Duodenal mucosa (tissue), 2 donors: ENCODE data around the gene MYBPH.

ENCODE experiments used
- H3K27ac ChIP-seq: one replicate; pipeline ENCODE4 v1.7.0; 2013; ENCODE audit warnings: low read depth, low read length
- H3K27me3 ChIP-seq, 2 donors: one replicate each; pipeline ENCODE4 v1.7.0; 2013; ENCODE audit warnings: low read length in 2 of 2, control low read depth in 1 of 2; ENCODE audit not compliant: insufficient read depth in 2 of 2, control insufficient read depth in 1 of 2
- H3K36me3 ChIP-seq, 2 donors: one replicate each; pipeline ENCODE4 v1.7.0; 2013; ENCODE audit warnings: low read length in 2 of 2, control low read depth in 1 of 2; ENCODE audit not compliant: insufficient read depth in 2 of 2, control insufficient read depth in 1 of 2
- H3K4me1 ChIP-seq, 2 donors: one replicate each; pipeline ENCODE4 v1.7.0; 2013; ENCODE audit warnings: low read length in 2 of 2, control low read depth in 1 of 2; ENCODE audit not compliant: insufficient read depth in 2 of 2, control insufficient read depth in 1 of 2
- H3K4me3 ChIP-seq, 2 donors: one replicate each; pipeline ENCODE4 v1.7.0; 2013; ENCODE audit warnings: low read length in 2 of 2, low read depth in 1 of 2
- H3K9ac ChIP-seq, 2 donors: one replicate each; pipeline ENCODE4 v1.7.0; 2013; ENCODE audit warnings: low read length in 2 of 2, low read depth in 1 of 2
- H3K9me3 ChIP-seq, 2 donors: one replicate each; pipeline ENCODE4 v1.7.0; 2013; ENCODE audit warnings: low read length in 2 of 2, control low read depth in 1 of 2; ENCODE audit not compliant: control insufficient read depth in 1 of 2

The MYBPH gene

DNA sequence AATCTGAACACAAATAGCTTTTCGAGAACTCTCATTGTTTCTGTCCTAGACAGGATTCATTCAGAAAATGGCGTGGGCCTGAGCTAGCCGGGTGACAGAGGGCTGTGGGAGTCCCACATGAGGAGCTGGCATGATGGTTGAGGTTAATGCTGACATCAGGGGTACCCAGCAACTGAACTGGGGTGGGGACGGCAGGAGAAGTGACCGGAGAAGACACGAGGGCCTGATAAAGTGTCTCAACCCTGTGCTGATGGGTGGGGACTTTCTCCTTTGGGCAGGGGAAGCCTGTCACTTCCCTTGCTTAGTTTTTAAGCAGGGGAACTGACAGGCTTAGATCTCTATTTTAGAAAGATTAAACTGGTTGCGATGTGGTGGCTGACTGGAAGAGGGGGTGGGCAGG lies 39.2 kb upstream of the MYBPH start:
- Histone ChIP-seq H3K27ac (no peak overlapping the region), H3K27me3 (peaks cover 3 to 7% of the 10 kb centered on the region in 2 donors), H3K36me3 (no peaks in the 10 kb centered on the region), H3K9me3 (no peaks in the 10 kb centered on the region), H3K4me3 (no peak overlapping the region), H3K4me1 (peaks cover 0 to 4% of the 10 kb centered on the region in 2 donors), H3K9ac (no peak overlapping the region)

DNA sequence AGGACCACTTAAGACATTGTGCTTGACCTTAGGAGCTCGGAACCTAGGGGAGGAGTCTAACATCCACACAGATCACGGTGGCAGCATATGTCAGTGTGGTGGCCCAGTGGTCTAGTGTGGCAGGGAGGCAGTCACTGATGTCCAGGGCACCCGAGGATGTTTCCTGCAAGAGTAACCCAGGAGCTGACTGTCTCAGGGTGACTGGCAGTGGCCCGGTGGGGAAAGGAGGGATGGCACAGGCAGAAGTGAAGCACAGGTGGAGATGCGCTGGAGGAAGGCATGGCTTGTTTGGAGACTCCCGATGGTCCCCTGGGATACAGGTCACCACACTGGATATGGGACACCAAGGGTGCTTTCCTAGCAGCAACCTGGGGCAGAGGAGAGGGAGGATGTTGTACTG lies 37.5 kb upstream of the MYBPH start:
- Histone ChIP-seq H3K27ac (no peak overlapping the region), H3K4me1 (peaks cover 0 to 4% of the 10 kb centered on the region in 2 donors), H3K27me3 (peaks cover 3 to 7% of the 10 kb centered on the region in 2 donors), H3K36me3 (no peaks in the 10 kb centered on the region), H3K9ac (no peak overlapping the region), H3K9me3 (no peaks in the 10 kb centered on the region), H3K4me3 (no peak overlapping the region)

DNA sequence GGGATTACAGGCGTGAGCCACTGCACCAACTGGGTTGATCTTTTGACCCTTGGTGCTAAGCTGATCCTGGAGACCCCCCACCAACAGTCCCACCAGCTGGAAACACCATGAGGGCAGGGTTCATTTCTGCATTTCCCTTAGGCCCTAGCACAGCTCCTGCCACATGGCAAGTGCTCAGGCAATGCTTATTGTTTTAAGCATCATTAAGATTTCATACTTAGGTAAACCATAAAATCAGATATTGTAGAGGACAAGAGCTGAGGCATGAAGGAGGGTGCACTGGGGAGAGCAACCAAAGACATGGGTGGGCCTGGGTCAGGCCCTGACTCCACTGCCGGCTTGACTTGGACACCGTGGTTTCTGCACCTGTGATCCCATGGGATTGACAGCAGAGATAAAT lies 36.2 kb upstream of the MYBPH start:
- no peaks in the 10 kb centered on the region for H3K9me3 ChIP-seq
- H3K9ac ChIP-seq, result no peak overlapping the region
- peaks cover 0 to 4% of the 10 kb centered on the region in 2 donors for H3K4me1 ChIP-seq
- H3K4me3 ChIP-seq, result no peak overlapping the region
- H3K36me3 ChIP-seq, result no peaks in the 10 kb centered on the region
- peaks cover 0 to 3% of the 10 kb centered on the region in 2 donors for H3K27me3 ChIP-seq
- no peak overlapping the region for H3K27ac ChIP-seq

DNA sequence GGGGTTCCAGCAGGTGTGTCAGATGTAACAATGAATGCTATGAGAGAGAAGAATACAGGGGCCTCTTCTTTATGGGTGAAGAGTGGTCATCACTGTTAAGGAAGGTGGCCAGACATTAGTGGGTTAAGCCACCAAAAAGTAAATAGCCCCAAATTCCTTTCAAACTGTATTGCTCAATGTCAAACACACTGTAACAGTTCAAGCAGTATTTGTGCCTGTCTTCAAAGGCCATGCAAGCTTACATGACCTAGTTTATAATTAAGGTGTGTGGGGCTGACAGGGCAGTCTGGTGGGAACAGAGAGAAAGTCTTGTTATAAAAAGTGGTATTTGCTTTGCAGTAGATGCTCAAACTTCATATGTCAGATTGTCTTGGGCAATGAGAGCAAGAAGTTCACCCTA lies 35.4 kb upstream of the MYBPH start:
- Histone ChIP-seq H3K36me3 (no peaks in the 10 kb centered on the region), H3K27ac (no peak overlapping the region), H3K9me3 (no peaks in the 10 kb centered on the region), H3K4me3 (no peak overlapping the region), H3K9ac (no peak overlapping the region), H3K27me3 (peaks cover 0 to 3% of the 10 kb centered on the region in 2 donors), H3K4me1 (peaks cover 0 to 4% of the 10 kb centered on the region in 2 donors)

DNA sequence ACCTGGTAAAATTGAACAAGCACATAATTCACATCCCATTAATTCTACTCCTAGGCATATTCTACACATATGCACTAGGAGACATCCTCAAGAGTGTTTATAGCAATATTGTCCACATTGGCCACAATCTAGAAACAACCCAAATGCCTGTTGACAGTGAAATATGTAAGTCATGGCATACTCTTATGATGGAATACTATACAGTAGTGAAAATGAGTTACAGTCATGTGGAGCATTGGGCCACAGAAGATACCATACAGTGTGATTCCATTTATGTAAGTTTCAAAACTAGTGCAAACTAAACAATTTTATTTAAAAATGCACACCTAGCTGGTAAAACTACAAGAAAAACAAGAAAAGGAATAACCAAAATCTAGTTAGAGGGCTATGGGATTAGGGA lies 34.7 kb upstream of the MYBPH start:
- H3K36me3 ChIP-seq, result no peaks in the 10 kb centered on the region
- H3K9me3 ChIP-seq, result no peaks in the 10 kb centered on the region
- no peak overlapping the region for H3K4me3 ChIP-seq
- peaks cover 0 to 3% of the 10 kb centered on the region in 2 donors for H3K27me3 ChIP-seq
- H3K4me1 ChIP-seq, result no peaks in the 10 kb centered on the region
- H3K27ac ChIP-seq, result no peak overlapping the region
- no peak overlapping the region for H3K9ac ChIP-seq

DNA sequence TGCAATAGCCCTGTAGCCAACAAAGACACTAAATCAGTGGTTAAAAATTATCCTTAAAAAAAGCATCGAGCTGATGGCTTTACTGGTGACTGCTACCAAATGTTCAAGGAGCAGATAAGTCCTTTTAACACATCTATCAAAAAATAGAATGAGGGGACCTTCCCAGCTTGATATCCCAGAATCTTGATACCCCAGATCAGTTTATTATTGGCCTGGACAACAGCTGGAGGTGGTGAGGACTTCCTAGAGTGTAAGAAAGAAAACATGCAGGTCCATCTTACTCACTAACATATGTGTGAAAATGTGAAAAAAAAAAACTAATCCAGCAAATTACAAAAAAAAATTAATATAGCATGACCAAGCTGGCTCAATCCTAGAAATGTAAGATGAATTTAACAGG lies 32.6 kb upstream of the MYBPH start:
- no peak overlapping the region for H3K9ac ChIP-seq
- H3K9me3 ChIP-seq, result no peaks in the 10 kb centered on the region
- peaks cover 0 to 2% of the 10 kb centered on the region in 2 donors for H3K27me3 ChIP-seq
- no peak overlapping the region for H3K27ac ChIP-seq
- H3K4me1 ChIP-seq, result no peaks in the 10 kb centered on the region
- no peaks in the 10 kb centered on the region for H3K36me3 ChIP-seq
- H3K4me3 ChIP-seq, result no peak overlapping the region

- no peak overlapping the region for H3K27ac ChIP-seq
- H3K36me3 ChIP-seq, result no peaks in the 10 kb centered on the region
- no peaks in the 10 kb centered on the region for H3K4me1 ChIP-seq
- no peak overlapping the region for H3K9ac ChIP-seq
- H3K27me3 ChIP-seq, result no peaks in the 10 kb centered on the region
- no peak overlapping the region for H3K4me3 ChIP-seq
- no peaks in the 10 kb centered on the region for H3K9me3 ChIP-seq
Measured at GRCh38 chr1:203207751-203208150, 32.1 kb upstream of the MYBPH start.

- H3K9me3 ChIP-seq, result no peaks in the 10 kb centered on the region
- H3K4me3 ChIP-seq, result no peak overlapping the region
- H3K9ac ChIP-seq, result no peak overlapping the region
- H3K27me3 ChIP-seq, result no peaks in the 10 kb centered on the region
- no peaks in the 10 kb centered on the region for H3K4me1 ChIP-seq
- H3K36me3 ChIP-seq, result no peaks in the 10 kb centered on the region
- H3K27ac ChIP-seq, result no peak overlapping the region
Measured at GRCh38 chr1:203206129-203206687, 30.6 kb upstream of the MYBPH start.

DNA sequence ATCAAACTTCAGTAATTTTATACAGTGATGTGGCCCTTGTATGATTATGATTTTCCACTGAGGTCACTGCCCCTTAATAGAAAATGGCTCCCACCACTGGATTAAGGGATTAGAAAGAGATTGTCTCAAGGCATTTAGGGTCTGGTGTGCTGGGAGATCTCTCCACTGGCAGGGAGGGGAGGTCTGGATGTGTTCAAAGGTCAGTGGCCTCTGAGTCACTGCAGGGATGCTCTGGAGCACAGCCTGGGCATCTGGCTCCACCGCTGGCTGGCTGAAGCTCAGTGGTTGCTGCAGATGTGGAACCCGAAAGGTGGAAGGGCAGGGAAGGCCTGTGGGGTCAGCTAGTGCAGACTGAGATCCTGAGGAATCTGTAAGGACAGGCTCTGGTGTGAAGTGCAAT lies 29.1 kb upstream of the MYBPH start:
- no peaks in the 10 kb centered on the region for H3K36me3 ChIP-seq
- H3K27me3 ChIP-seq, result no peaks in the 10 kb centered on the region
- no peaks in the 10 kb centered on the region for H3K9me3 ChIP-seq
- H3K9ac ChIP-seq, result no peak overlapping the region
- H3K27ac ChIP-seq, result no peak overlapping the region
- H3K4me1 ChIP-seq, result peaks cover 0 to 6% of the 10 kb centered on the region in 2 donors
- H3K4me3 ChIP-seq, result no peak overlapping the region

DNA sequence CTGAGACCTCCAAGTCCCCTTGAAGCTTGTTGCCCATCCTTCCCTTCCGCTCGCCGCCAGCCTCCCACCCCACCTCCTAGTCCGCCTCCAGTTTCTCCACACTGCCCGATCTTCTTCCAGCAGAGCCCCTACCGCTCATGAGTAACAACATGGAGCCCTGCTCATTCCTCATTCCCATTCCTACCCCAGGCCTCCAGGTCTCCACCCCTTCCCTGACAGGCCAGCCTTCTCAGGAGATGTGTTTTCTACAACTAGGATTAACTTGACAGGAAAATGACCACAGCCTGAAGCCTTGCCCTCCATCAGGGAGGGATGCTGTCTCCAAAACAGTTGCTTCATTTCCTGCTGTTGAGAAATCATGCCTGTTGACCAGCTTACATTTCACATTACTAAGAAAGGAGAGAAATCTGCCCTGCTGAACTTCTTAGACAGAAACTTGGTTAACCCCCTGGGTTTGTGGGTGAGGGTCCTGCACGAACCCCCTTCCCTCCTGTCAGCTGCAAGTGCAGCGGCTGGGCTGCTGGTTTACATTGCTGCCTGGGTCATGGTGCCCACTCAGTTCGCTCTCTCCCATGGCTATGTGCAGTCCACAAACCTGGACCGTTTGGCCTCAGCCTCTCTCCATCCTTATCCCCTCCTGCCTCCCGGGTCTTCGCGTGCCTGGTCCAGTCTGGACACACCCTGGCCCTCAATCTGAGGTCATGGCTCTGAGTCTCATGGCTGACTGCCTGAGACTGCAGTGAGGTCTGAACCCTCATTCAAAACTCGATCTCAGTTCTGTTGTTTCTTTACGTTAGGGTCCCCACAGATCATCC lies 27.0 kb upstream of the MYBPH start:
- H3K27ac ChIP-seq, result no peak overlapping the region
- no peaks in the 10 kb centered on the region for H3K9me3 ChIP-seq
- H3K4me3 ChIP-seq, result no peak overlapping the region
- H3K9ac ChIP-seq, result no peak overlapping the region
- H3K36me3 ChIP-seq, result no peaks in the 10 kb centered on the region
- peaks cover 0 to 6% of the 10 kb centered on the region in 2 donors for H3K4me1 ChIP-seq
- H3K27me3 ChIP-seq, result no peaks in the 10 kb centered on the region
